ENCODE results near the gene KCTD5.

KCTD5 gene

GRCh38 chr16:2724816-2725348 is 42.6 kb downstream of the KCTD5 start:
- DNase-seq (ENCODE audit: low read depth in 3 of 3), result no peak

- DNase-seq (ENCODE audit: low read depth in 3 of 3), result no peak
Measured at GRCh38 chr16:2726923-2727322, 44.6 kb downstream of the KCTD5 start.

GRCh38 chr16:2728034-2728433 is 45.7 kb downstream of the KCTD5 start:
- DNase-seq (ENCODE audit: low read depth in 3 of 3), result no peak

GRCh38 chr16:2734844-2735515 is 52.7 kb downstream of the KCTD5 start:
- DNase-seq (ENCODE audit: low read depth in 3 of 3), result no peak

GRCh38 chr16:2736476-2737237 is 54.3 kb downstream of the KCTD5 start:
- no peak for DNase-seq (ENCODE audit: low read depth in 3 of 3)

GRCh38 chr16:2737238-2737605 is 54.9 kb downstream of the KCTD5 start:
- no peak for DNase-seq (ENCODE audit: low read depth in 3 of 3)

GRCh38 chr16:2737895-2738418 is 55.6 kb downstream of the KCTD5 start:
- DNase-seq (ENCODE audit: low read depth in 3 of 3), result no peak

GRCh38 chr16:2738615-2739014 is 56.3 kb downstream of the KCTD5 start:
- DNase-seq (ENCODE audit: low read depth in 3 of 3), result no peak

GRCh38 chr16:2739625-2740430 is 57.5 kb downstream of the KCTD5 start:
- DNase-seq (ENCODE audit: low read depth in 3 of 3), result no peak

- no peak for DNase-seq (ENCODE audit: low read depth in 3 of 3)
Measured at GRCh38 chr16:2740476-2740875, 58.2 kb downstream of the KCTD5 start.

- no peak for DNase-seq (ENCODE audit: low read depth in 3 of 3)
Measured at GRCh38 chr16:2741168-2741567, 58.8 kb downstream of the KCTD5 start.

GRCh38 chr16:2742323-2743006 is 60.1 kb downstream of the KCTD5 start:
- DNase-seq (ENCODE audit: low read depth in 3 of 3), result no peak

GRCh38 chr16:2743007-2743810 is 60.9 kb downstream of the KCTD5 start:
- DNase-seq (ENCODE audit: low read depth in 3 of 3), result no peak

GRCh38 chr16:2744711-2745110 is 62.4 kb downstream of the KCTD5 start:
- DNase-seq (ENCODE audit: low read depth in 3 of 3), result no peak

GRCh38 chr16:2745116-2745890 is 63.0 kb downstream of the KCTD5 start:
- DNase-seq (ENCODE audit: low read depth in 3 of 3), result no peak

- DNase-seq (ENCODE audit: low read depth in 3 of 3), result no peak
Measured at GRCh38 chr16:2745961-2746360, 63.6 kb downstream of the KCTD5 start.

- DNase-seq (ENCODE audit: low read depth in 3 of 3), result no peak
Measured at GRCh38 chr16:2748757-2749455, 66.6 kb downstream of the KCTD5 start.

GRCh38 chr16:2749476-2749875 is 67.2 kb downstream of the KCTD5 start:
- no peak for DNase-seq (ENCODE audit: low read depth in 3 of 3)

- no peak for DNase-seq (ENCODE audit: low read depth in 3 of 3)
Measured at GRCh38 chr16:2749936-2750335, 67.6 kb downstream of the KCTD5 start.
